ENCODE data around the gene MRRF. TPM values are rescaled to one million over a fixed set of nuclear protein-coding genes. Genes with fewer than 3 reads are reported as not detected.
"Not testable (repeated sequence)": the region's sequence is repeated elsewhere in the genome, so short reads cannot be mapped to it uniquely, and the experiment has no call there.

The MRRF gene
- total RNA-seq, 1 donor from 2014 or later = 52.7 TPM

- DNase-seq (ENCODE audit: low read depth) (peak; percentile 18), FAIRE-seq (no peak)
- TF ChIP-seq, protein P1, sequence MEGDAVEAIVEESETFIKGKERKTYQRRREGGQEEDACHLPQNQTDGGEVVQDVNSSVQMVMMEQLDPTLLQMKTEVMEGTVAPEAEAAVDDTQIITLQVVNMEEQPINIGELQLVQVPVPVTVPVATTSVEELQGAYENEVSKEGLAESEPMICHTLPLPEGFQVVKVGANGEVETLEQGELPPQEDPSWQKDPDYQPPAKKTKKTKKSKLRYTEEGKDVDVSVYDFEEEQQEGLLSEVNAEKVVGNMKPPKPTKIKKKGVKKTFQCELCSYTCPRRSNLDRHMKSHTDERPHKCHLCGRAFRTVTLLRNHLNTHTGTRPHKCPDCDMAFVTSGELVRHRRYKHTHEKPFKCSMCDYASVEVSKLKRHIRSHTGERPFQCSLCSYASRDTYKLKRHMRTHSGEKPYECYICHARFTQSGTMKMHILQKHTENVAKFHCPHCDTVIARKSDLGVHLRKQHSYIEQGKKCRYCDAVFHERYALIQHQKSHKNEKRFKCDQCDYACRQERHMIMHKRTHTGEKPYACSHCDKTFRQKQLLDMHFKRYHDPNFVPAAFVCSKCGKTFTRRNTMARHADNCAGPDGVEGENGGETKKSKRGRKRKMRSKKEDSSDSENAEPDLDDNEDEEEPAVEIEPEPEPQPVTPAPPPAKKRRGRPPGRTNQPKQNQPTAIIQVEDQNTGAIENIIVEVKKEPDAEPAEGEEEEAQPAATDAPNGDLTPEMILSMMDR (IDR thresholded peaks at IDR 0.05; ENCODE audit: insufficient read depth, low read length, severe bottlenecking) = no peak
- Histone ChIP-seq H3K27me3 (ENCODE audit: control insufficient read depth, insufficient read depth, low read length) (no peaks in the 10 kb centered on the region), H3K4me3 (ENCODE audit: low read depth, low read length) (no peak overlapping the region), H3K36me3 (ENCODE audit: control insufficient read depth, insufficient read depth, low read length) (no peaks in the 10 kb centered on the region)
These were observed 96.2 kb downstream of the MRRF start for GRCh38 chr9:122360891-122361290.

- not testable (repeated sequence) for H3K27me3 ChIP-seq (ENCODE audit: control insufficient read depth, insufficient read depth, low read length); DNase-seq (ENCODE audit: low read depth); FAIRE-seq; H3K4me3 ChIP-seq (ENCODE audit: low read depth, low read length); H3K36me3 ChIP-seq (ENCODE audit: control insufficient read depth, insufficient read depth, low read length)
These were observed 98.4 kb downstream of the MRRF start for GRCh38 chr9:122363131-122363530.

GRCh38 chr9:122364117-122364782 is 99.6 kb downstream of the MRRF start:
- TF ChIP-seq, protein P1 (IDR thresholded peaks at IDR 0.05; ENCODE audit: insufficient read depth, low read length, severe bottlenecking) = no peak
- peak; percentile 67 for DNase-seq (ENCODE audit: low read depth)
- Histone ChIP-seq H3K36me3 (ENCODE audit: control insufficient read depth, insufficient read depth, low read length) (no peaks in the 10 kb centered on the region), H3K27me3 (ENCODE audit: control insufficient read depth, insufficient read depth, low read length) (no peaks in the 10 kb centered on the region), H3K4me3 (ENCODE audit: low read depth, low read length) (no peak overlapping the region)
- no peak for FAIRE-seq

DNA sequence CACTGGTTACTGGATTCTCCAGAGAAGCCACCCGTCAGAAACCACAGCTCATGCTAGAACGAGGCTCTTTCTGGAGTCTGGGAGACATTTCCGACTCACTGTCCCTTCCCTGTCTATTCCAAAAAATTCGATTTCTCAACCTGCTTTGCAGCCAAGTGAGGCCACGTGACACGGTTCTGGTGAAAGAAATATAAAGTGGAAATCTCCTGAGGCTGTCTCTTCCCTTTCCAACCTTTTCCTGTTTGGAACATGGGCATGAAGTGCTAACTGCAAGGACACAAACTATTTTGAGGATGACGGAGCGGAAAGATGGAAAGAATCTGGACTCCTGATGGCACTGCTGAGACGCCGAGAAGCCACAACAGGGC is 100.1 kb downstream of the MRRF start:
- TF ChIP-seq, protein P1 (IDR thresholded peaks at IDR 0.05; ENCODE audit: insufficient read depth, low read length, severe bottlenecking) = no peak
- DNase-seq (ENCODE audit: low read depth) (no peak), FAIRE-seq (no peak)
- H3K4me3 ChIP-seq (ENCODE audit: low read depth, low read length) = no peak overlapping the region
- no peaks in the 10 kb centered on the region for H3K36me3 ChIP-seq (ENCODE audit: control insufficient read depth, insufficient read depth, low read length)
- H3K27me3 ChIP-seq (ENCODE audit: control insufficient read depth, insufficient read depth, low read length) = no peaks in the 10 kb centered on the region

DNA sequence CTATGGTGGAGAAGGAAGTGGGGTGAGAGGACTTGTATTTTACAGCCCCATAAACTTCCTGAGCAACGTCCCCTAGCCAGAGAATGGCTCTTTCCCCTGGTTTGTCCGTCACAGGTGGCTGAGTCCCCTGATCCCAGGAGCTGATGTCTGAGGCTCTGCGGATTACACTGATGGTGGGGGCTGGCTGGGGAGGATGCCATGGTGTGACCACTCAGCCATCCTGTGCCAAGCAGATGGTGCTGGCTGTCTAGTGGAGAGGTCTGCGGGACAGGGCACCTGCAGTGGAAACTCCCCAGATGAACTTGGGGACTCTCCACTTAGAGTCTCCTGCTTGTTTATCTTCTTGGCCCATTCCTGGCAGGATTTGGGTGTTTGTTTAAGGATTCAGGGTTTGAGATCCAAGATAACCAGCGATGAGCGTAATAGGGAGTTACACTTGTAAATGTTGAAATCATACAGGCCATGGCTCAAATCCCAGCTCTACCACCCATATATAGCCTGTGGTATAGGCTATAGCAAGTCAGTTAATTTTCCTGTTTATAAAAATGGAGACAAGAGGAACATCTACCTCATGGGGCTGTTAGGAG is 101.5 kb downstream of the MRRF start:
- no peak overlapping the region for H3K4me3 ChIP-seq (ENCODE audit: low read depth, low read length)
- TF ChIP-seq, protein P1 (IDR thresholded peaks at IDR 0.05; ENCODE audit: insufficient read depth, low read length, severe bottlenecking) = no peak
- no peaks in the 10 kb centered on the region for H3K36me3 ChIP-seq (ENCODE audit: control insufficient read depth, insufficient read depth, low read length)
- no peak for FAIRE-seq
- DNase-seq (ENCODE audit: low read depth) = no peak
- H3K27me3 ChIP-seq (ENCODE audit: control insufficient read depth, insufficient read depth, low read length) = no peaks in the 10 kb centered on the region

DNA sequence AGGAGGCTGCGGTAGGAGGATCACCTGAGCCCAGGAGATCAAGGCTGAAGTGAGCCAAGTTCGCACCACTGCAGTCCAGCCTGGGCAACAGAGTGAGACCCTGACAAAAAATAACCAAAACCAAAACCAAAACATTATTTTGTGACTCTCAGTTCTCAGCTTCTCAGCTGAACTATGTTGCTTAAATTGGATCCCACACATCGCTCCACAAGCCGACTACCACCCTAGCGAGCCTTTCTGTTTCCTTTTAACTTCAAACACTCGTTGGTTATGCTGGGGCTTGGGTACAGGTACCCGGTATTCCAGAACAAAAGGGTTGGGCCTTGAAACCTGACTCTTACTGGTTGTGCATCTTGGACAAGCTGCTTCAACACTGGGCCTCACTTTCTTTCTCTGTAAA is 102.4 kb downstream of the MRRF start:
- H3K27me3 ChIP-seq (ENCODE audit: control insufficient read depth, insufficient read depth, low read length) = no peaks in the 10 kb centered on the region
- TF ChIP-seq, protein P1 (IDR thresholded peaks at IDR 0.05; ENCODE audit: insufficient read depth, low read length, severe bottlenecking) = no peak
- no peak for FAIRE-seq
- no peak overlapping the region for H3K4me3 ChIP-seq (ENCODE audit: low read depth, low read length)
- no peaks in the 10 kb centered on the region for H3K36me3 ChIP-seq (ENCODE audit: control insufficient read depth, insufficient read depth, low read length)
- no peak for DNase-seq (ENCODE audit: low read depth)
